Cerebellar cortex (tissue), 1 donor: ENCODE measurements around the gene DGKD.
"Not testable (repeated sequence)": the region's sequence is repeated elsewhere in the genome, so short reads cannot be mapped to it uniquely, and the experiment has no call there.

Experiments used
- DNase-seq: peaks from one replicate; pipeline ENCODE4 v3.0.0-alpha.2; 2015; ENCODE audit warnings: low spot score

DGKD gene

DNA sequence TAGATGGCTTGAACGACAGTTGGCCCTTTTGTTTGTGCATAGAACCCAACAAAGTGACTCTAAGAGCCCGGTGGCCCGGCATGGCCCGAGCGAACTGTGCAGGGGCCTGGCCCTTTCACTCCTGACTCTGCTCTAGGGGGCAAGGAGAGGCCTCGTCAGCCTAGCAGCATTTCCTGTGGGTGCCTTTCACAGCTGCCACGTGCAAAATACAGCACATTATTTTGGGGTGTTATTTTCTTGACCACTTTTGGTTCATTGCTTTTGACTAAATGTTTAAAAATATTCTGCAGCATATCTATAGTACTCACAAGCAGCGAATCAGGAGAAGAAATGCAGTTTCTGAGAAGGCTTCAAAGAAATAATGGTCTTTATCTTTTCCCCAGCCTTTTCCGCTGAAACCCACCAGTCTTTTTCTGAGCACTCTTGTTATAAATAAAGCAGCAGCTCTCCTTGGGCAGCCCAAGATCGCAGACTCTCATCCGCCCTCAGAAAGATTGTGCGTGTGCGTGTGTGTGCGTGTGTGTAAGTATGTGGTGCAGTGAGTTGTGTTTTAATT, 31.3 kb downstream of the DGKD start:
- no peak for DNase-seq

DNA sequence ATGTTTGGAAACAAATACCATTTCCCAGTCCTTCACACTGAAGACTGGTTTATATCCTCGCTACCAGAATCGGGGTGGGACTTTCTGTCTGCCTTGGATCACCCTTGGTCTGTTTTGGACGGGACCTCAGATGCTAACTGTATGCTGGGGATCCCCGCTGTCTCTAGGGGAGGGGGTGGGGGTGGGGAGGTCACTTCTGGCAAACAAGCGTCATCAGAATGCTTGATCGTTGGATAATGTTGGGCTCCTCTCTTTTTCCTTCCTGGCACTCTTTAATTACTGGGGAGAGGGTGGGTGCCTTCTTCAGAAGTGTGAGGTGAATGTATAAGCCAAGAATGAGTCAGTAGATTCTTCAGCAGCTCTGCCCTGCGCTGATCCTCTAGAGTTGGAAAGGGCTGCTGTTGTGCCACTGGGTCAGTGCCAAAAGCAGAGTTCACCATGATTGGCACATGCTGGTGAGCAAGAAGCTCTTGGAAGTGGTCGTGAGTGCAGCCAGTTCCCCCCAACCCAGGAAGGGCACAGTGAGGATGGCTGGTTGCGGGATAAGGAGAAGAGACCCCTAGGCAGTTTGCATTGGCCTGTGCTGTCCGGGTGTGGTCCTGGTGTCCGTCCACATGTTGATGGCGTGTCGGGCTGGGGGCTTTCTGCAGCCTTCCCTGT, 32.2 kb downstream of the DGKD start:
- no peak for DNase-seq

DNA sequence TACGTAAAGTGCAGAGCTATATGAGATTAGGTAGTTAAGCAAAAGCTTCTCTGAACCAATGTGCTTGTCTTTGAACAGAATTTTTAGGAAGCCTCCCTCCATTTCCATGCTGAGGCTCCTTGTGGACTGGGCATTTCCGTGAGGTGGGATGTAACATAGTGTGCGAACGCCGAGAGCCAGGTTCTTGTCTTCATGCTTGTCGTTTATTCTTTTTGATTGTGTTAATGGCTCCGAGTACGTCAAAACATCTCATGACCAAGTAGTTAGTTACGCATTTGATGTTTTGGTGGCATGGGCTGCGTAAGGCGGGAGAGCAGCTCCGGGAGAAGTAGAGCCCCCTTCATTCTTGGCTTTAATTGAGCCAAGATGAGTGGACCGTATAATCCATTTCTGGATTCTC, 32.9 kb downstream of the DGKD start:
- peak; percentile 62 for DNase-seq

DNA sequence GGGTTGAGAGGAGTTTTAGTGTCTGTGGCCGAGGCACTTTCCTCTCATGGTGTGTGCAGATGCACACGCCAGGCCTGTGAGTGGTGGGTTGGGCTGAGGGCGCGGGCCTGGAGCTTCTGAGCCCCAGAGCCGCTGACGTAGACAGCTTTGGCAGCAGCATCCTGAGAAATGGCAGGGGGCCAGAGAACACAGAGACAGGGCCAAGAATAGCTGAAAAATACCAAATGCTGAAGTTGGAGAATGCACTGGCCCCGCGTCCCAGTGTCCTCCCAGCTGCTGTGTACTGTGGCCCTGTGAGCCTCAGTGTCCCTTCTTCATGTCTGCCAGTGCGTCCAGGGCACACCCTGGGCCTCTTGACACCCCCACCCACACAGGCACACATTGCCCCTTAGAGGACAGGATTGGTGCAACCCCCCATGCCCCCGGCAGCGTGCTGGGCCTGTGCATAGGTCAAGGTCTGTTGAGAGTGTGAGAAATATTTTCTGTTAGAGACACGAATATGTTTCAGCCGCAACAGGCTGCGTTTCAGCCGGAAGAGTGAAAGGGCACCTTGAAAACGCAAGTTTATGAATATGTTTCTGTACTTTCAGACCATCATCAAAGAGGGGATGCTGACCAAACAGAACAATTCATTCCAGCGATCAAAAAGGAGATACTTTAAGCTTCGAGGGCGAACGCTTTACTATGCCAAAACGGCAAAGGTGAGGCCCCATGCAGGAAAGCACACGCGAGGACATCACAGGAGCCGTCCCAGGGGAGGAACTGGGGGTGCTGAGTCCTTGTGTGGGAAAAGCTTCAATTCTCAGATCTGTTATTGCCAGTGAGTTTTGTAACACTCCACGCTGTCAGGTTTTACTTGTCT, 33.6 kb downstream of the DGKD start:
- DNase-seq: peak; percentile 92

DNA sequence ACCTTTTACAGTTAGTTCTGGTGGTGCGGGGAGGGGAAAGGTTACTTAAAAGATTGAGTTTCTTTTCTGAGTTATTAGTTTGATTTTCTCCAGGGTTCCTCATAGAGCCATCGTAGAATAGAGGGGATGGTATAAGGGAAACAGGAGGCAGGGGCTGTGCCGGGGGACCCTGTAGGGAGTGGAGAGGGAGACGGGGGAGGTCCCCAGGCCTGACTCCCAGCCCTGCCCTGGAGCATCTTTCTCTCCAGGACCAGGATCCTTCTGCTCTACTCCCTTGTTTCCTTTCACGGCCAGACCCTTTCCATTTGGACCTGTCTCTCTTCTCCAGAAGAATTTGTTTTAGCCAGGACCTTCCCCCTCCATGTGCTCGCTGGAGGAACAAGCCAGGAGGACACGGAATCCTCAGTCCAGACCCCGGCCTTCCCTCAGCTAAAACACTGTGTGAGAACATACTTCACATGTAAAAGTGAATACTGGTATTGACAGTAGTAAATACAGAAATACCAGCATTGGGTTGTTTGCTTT, 35.4 kb downstream of the DGKD start:
- no peak for DNase-seq

DNA sequence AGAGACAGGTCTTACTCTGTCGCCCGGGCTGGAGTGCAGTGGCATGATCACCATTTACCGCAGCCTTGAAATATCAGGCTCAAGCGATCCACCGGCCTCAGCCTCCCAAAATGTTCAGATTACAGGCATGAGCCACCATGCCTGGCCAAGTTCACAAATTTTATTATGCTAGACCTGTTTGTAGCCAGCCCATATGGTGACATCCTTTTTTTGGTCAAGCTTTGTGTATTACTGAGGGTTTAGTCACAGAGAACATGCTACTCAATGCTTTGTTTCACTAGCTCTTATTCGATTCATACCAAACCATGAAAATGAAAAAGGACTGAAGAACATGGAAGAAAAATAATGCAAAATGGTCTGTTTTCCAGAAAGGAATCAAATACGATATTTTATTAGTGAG, 41.4 kb downstream of the DGKD start:
- DNase-seq: peak; percentile 80

DNA sequence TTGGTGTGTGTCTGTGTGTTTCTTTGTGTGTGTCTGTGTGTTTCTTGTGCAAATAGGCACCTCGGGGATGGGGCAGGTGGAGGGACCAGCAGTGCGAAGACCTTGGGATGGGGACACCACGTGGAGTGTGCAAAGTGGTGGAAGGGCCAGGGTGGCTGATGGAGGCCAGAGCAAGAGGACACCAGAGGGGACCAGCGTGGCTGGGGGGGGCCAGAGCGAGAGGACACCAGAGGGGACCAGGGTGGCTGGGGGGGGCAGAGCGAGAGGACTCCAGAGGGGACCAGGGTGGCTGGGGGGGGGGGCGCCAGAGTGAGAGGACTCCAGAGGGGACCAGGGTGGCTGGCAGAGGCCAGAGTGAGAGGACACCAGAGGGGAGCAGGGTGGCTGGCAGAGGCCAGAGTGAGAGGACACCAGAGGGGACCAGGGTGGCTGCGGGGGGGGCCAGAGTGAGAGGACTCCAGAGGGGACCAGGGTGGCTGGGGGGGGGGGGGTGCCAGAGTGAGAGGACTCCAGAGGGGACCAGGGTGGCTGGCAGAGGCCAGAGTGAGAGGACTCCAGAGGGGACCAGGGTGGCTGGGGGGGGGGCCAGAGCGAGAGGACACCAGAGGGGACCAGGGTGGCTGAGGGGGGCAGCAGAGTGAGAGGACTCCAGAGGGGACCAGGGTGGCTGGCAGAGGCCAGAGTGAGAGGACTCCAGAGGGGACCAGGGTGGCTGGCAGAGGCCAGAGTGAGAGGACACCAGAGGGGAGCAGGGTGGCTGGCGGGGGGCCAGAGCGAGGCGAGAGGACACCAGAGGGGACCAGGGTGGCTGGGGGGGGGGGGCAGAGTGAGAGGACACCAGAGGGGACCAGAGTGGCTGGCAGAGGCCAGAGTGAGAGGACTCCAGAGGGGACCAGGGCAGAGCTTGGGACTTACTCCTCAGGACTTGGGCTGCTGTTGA, 42.7 kb downstream of the DGKD start:
- not testable (repeated sequence) for DNase-seq

DNA sequence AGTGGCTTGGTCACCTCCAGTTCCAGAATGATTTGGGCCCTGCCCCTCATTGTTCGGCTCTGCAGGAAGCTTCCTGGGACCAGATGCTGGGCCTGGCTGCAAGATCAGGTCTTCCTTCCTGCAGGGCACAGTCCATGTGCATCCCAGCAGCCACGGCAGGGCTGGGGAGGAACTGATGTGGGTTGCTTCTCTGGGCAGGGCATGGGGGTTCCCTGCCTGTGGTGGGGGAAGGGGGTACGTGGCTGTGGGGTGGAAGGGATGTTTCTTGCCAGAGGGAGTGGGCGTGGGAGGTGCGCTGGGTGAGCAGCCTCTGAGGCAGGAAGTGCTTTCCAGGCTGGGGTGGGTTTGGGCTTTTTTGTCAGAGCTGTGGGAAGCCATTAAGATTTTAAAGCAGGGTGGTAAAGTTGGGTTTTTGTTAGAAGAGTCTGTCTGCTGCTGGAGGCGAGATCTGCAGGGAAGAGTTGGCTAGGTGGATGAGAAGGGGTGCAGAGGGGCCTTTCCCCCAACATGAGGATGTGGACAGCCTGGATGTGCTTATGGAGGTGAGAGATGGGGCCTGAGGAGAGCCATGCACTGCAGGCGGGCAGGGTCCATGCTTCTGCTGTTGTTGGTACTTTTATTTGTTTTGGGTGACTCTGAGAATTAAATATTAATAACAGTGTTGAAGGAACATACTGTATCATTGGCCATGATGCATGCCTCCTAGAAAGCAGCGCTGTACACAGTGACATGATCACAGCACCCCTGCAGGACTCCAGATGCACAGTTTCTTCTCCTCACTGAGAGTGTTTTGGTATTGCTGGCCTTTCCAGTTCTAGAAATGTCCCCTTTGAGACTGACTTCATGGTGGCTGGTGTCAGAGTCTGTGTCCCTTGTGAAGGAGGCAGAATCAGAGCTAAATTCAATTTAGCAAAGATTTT, 45.3 kb downstream of the DGKD start:
- no peak for DNase-seq

DNA sequence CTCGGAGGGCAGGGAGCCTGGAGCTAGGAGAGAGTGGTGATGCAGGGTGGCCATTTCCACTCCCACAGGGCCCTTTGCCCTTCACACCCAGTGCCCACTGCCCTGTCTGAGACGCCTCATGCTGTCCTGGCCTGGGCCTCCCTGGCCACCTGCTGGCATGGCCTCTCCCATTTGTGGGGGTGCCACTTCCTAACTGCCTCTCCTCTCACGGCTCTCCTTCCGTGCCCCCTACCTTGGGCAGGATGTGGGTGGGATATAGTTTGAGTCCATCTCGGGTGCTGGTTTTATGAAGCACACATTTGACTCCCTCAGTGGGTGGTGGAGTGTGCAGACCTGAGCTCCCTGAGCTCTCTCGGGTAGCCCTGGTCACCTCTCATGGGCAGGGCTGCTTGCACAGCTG, 46.0 kb downstream of the DGKD start:
- no peak for DNase-seq

DNA sequence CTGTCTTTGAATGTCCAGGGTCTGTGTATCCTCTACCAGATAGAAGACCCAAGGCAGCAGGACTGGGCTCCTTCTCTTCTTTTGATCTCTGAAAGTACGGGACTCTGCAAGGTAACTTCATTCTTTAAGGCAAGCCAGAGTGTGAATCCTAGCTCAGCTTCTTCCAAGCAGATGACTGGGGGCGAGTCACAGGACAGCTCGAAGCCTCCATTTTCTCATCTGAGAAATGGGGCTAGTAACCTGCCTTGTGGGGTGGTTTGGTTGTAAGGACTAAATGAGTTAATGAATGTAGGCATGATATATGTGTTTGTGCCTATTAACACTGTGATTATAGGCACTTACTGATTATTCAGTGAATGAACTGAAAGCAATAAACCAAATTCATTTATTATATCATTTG, 46.7 kb downstream of the DGKD start:
- DNase-seq: no peak

DNA sequence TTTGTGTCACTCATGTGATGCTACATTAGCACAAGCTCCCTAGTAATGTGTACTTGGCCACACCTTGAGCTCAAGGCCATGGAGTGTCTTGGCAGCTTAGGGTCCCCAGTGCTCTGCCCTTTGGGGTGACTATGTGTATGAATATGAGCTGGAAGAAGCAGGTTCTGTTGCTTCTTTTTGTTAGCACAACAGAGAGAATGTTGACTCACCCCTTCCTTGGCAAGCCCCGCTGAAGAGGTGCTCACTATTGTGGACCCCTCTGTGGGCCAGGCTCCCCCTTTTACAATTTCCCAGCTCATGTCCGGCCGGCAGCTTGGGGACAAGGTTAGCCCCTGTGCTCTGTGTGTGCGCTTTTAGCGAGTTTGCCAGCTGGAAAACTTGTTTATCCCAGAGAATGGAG, 48.1 kb downstream of the DGKD start:
- DNase-seq: no peak

DNA sequence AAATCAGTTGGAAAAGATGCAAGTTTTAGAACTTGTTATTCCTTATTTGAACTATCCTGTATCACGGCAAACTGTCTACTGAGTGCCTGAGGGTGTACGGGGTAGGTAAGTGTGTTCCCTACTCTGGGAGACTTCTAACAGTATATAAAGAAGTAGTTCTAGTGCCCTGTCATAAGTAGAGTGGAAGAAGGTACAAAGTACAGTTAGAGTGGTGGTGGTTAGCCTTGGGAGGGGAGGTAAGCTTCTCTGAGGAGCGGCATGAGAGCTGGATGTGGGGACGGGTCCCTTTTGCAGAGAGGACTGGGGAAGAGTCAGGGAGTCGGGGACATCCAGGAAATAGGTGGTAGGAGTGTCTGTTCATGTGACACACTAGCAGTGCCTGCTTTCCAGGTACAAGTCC, 48.5 kb downstream of the DGKD start:
- no peak for DNase-seq

DNA sequence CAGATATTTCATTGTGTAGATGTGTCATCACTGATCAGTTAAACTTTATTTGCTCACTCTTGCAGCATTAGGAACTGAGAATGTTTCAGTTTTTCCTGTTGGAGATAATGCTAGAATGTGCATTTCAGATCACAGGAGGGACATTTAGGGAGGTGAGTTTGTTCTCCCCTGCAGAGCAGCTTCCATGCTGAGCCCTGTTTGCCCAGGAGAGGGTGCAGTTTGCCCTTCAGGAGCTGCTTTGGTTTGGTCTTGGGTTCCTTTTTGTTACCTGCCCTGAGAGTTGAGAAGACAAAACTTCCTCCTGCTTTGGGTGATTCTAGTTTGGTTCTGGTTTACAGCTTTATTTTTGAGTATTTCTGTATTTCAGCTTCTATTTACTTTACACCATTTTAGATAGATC, 49.9 kb downstream of the DGKD start:
- DNase-seq: no peak

DNA sequence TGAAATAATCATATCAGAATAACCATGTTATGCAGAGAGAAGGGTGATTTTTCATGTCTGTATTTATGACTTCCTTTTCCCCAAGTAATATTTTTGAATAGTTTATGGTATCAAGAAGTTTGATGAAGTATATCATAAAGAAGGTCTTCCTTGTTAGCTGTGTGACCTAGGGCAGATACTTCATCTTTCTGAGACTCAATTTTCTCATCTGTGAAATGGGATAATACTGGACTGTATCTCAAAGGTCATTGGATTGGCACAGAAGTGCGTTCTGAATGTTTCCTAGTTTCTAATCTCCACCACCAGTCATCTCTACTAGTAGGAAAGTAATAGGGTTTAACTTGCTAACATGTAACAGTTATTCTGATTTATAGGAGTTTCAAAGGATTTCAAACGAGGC, 52.6 kb downstream of the DGKD start:
- no peak for DNase-seq

DNA sequence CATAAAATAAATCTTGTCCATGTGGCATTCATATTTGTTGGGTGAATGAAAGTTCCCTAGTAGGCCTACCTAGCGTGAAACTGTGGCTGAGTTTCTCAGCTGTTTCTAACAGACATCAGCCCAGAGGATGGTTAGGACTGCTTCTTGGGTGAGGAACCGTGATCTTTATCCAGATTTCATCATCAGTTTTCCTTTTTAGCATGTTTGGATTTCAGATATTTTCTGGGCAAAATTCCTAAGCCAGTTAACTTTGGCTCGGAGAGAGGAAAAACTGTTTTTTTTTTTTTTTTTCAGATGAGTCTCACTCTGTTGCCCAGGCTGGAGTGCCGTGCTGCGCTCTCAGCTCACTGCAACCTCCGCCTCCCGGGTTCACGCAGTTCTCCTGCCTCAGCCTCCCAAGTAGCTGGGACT, 53.5 kb downstream of the DGKD start:
- DNase-seq: no peak

DNA sequence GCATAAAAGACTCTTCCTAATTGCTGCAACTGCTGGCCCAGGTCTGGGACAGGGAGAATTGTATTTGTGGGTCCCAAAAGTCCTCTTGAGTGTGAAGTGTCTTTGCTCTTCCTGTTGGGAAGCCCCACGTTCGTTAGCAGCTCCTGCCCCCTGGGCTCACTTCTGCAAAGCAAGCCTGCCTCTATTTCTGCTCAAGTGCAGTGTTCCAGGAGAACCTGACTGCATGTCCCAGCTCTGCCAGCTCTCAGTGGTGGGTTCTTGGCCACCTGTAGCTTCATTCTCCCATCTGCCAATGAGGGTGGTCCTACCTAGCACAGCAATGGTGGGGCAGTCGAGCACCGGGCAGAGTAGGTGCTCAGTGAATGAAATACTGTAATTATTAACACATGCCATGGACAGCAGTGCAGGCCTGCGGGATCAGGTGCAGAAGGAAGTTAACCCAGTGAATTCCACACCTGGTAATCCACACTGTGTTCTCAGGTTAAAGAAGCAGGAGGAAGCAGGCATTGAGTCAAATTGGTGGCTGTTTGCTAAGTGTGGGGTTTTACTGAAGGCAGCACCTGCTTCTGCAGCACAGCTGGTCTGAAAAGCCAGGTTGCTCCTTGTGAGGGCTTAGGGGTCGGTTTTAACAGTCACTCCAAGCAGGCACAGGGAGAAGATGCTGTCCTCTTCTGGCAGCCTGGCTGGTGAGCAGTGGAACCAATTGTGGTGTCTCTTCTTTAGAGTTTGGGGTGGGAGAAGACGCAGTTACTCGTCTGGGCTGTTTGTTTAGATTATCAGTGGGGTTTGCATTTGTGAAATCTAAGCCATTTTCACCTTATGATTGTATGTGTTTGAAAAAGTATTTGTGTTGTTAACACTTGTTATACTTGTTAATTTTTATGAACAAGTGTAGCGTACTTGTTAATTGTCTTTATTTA, 54.3 kb downstream of the DGKD start:
- no peak for DNase-seq

DNA sequence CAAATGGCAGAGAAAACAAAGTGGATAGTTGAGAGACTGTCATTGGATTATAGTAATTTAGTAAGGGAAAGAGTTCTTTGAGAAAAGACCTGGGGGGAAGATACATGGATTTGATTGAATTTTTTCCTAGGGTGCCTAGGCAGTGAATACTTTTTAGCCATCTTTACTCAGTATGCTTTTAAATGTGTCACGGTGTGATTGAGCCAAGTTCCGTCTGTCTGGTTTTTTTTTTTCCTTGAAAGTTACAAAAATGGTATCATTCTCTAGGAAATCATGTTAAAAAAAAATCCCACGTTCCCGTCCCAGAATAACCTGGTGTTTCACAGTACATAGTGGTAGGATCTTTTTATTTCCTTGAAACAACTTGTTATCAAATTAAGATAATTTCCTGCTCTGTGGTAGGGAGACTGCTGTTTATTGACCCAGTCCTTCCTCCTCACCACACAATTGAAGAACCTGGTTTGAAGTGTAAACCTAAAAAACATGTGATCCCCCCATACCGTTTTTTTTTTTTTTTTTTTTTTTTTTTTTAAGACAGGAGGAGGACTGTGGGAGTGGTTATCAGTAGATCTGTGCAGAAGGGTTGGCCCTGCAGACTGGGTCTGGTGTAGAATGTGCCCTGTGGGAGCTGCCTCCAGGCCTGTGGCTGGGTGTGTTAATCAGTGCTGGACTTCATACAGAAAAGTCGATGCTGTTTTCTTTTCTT, 55.1 kb downstream of the DGKD start:
- DNase-seq: no peak

DNA sequence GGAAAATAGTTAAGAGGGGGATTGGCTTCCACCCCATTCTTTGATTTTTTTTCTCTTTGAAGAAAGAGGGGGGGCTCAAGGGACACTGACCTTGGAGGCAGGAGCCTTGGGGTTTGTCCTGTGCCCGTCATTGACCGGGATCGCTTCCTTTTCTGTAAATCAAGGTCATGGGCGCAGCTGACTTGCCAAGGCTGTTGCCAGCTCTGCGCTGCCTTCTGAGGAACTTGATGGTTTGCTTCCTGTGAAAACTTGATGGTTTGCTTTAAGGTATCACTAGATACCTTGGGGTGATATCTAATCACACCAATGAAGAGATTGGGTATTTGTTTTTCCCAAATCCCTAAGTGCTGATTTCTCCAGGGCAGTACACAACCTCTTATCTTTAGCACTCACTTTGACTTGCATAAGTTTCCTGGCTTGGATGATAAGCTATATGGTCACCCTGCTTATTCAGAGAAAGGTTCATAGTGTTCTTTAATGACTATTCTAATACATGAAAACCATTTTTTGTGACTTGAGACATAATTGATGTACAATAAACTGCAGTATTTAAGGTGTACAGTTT, 56.0 kb downstream of the DGKD start:
- DNase-seq: no peak

DNA sequence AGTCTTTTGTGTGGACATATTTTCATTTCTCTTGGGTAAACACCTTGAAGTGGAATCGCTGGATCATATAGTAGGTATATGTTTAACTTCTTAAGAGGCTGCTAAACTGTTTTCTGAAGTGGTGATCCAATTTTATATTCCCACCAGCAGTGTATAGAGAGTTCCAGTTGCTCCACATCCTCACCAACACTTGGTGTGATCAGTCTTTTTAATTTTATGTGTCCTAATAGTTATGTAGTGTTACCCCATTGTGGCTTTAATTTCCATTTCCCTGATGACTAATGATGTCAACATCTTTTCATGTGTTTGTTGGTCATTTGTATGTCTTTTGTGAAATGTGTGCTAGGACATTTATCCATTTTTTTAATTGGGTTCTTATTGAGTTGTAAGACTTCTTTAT, 56.9 kb downstream of the DGKD start:
- no peak for DNase-seq
